SK-N-SH treated with all-trans-retinoic acid at 6 μM for 48 hours (cell line): ENCODE measurements around the gene IL1RL1.

Experiments used
- ATAC-seq: fragments of 200-7000 bp; cut with Tn5 transposase; 3 replicates; pipeline ENCODE4 v1.9.1; 2020; ENCODE audit warnings: mild to moderate bottlenecking, moderate library complexity
- ARNTL ChIP-seq: fragments of 450-650 bp; formaldehyde crosslinking; IDR thresholded peaks from 2 replicates; pipeline ENCODE4 v1.5.0; 2020; ENCODE audit warnings: low read depth, mild to moderate bottlenecking, moderate library complexity, borderline replicate concordance
- BACH2 ChIP-seq: fragments of 250-450 bp; sonication (Bioruptor Pico); IDR thresholded peaks from 2 replicates; pipeline ENCODE4 v1.9.0; 2021; ENCODE audit warnings: mild to moderate bottlenecking, borderline replicate concordance
- CSDC2 ChIP-seq: fragments of 250-450 bp; sonication (Bioruptor Pico); IDR thresholded peaks from 2 replicates; pipeline ENCODE4 v1.5.0; 2020; ENCODE audit warnings: mild to moderate bottlenecking, moderate library complexity
- ESRRG ChIP-seq: fragments of 250-450 bp; sonication (Bioruptor Pico); IDR thresholded peaks from 2 replicates; pipeline ENCODE4 v1.6.1; 2021; ENCODE audit warnings: mild to moderate bottlenecking
- GLIS3 ChIP-seq: fragments of 250-450 bp; sonication (Bioruptor Pico); IDR thresholded peaks from 2 replicates; pipeline ENCODE4 v1.5.0; 2020; ENCODE audit warnings: mild to moderate bottlenecking, moderate library complexity
- ISL1 ChIP-seq: fragments of 250-450 bp; sonication (Bioruptor Pico); IDR thresholded peaks from 2 replicates; pipeline ENCODE4 v2.1.2; 2022; ENCODE audit warnings: mild to moderate bottlenecking, moderate library complexity
- OSR1 ChIP-seq: fragments of 250-450 bp; sonication (Bioruptor Pico); IDR thresholded peaks from 2 replicates; pipeline ENCODE4 v1.8.0; 2022; ENCODE audit warnings: moderate library complexity, mild to moderate bottlenecking, inconsistent platforms
- PPARA ChIP-seq: fragments of 250-450 bp; sonication (Bioruptor Pico); IDR thresholded peaks from 2 replicates; pipeline ENCODE4 v1.5.0; 2020; ENCODE audit warnings: mild to moderate bottlenecking, borderline replicate concordance
- RARB ChIP-seq: fragments of 250-450 bp; sonication (Bioruptor Pico); IDR thresholded peaks from 2 replicates; pipeline ENCODE4 v1.8.0; 2021; ENCODE audit warnings: mild to moderate bottlenecking, moderate library complexity
- SNAI2 ChIP-seq: fragments of 250-450 bp; sonication (Bioruptor Pico); IDR thresholded peaks from 2 replicates; pipeline ENCODE4 v1.5.0; 2020; ENCODE audit warnings: mild to moderate bottlenecking, moderate library complexity
- TCF4 ChIP-seq: fragments of 250-450 bp; sonication (Bioruptor Pico); IDR thresholded peaks from 2 replicates; pipeline ENCODE4 v1.8.0; 2021; ENCODE audit warnings: mild to moderate bottlenecking, moderate library complexity, borderline replicate concordance
- ZC3H10 ChIP-seq: fragments of 250-450 bp; sonication (Bioruptor Pico); IDR thresholded peaks from 2 replicates; pipeline ENCODE4 v1.5.1; 2021; ENCODE audit warnings: mild to moderate bottlenecking, moderate library complexity
- ZFP3 ChIP-seq: fragments of 250-450 bp; sonication (Bioruptor Pico); IDR thresholded peaks from 2 replicates; pipeline ENCODE4 v1.5.0; 2020; ENCODE audit warnings: mild to moderate bottlenecking, moderate library complexity
- ZFP30 ChIP-seq: fragments of 450-650 bp; formaldehyde crosslinking; IDR thresholded peaks from 2 replicates; pipeline ENCODE4 v1.5.0; 2022; ENCODE audit warnings: mild to moderate bottlenecking, moderate library complexity
- ZNF565 ChIP-seq: fragments of 450-650 bp; formaldehyde crosslinking; conservative IDR thresholded peaks from 2 replicates; pipeline ENCODE4 v1.5.0; 2020; ENCODE audit warnings: low read depth, mild to moderate bottlenecking, moderate library complexity
- ZNF8 ChIP-seq: fragments of 450-650 bp; formaldehyde crosslinking; IDR thresholded peaks from 2 replicates; pipeline ENCODE4 v1.5.0; 2020; ENCODE audit warnings: mild to moderate bottlenecking, moderate library complexity
- TF ChIP-seq, protein P1 (sequence below): fragments of 250-450 bp; sonication (Bioruptor Pico); IDR thresholded peaks from 2 replicates; pipeline ENCODE4 v1.5.1; 2020; ENCODE audit warnings: low read depth, mild to moderate bottlenecking, moderate library complexity
- TF ChIP-seq, protein P2 (sequence below): fragments of 250-450 bp; sonication (Bioruptor Pico); IDR thresholded peaks from 2 replicates; pipeline ENCODE4 v1.5.1; 2021; ENCODE audit warnings: mild to moderate bottlenecking, moderate library complexity
- TF ChIP-seq, protein P3 (sequence below): fragments of 250-450 bp; sonication (Bioruptor Pico); IDR thresholded peaks from 2 replicates; pipeline ENCODE4 v1.8.0; 2021; ENCODE audit warnings: low read depth, mild to moderate bottlenecking, moderate library complexity, borderline replicate concordance
- TF ChIP-seq, protein P4 (sequence below): fragments of 250-450 bp; sonication (Bioruptor Pico); IDR thresholded peaks from 2 replicates; pipeline ENCODE4 v1.5.0; 2020; ENCODE audit warnings: mild to moderate bottlenecking, moderate library complexity
- TF ChIP-seq, protein P5 (sequence below): fragments of 250-450 bp; sonication (Bioruptor Pico); IDR thresholded peaks from 2 replicates; pipeline ENCODE4 v1.8.0; 2020; ENCODE audit warnings: mild to moderate bottlenecking, moderate library complexity, borderline replicate concordance

Gene IL1RL1

GRCh38 chr2:102264952-102265351 is 46.4 kb upstream of the IL1RL1 start:
- TF ChIP-seq, protein P1, sequence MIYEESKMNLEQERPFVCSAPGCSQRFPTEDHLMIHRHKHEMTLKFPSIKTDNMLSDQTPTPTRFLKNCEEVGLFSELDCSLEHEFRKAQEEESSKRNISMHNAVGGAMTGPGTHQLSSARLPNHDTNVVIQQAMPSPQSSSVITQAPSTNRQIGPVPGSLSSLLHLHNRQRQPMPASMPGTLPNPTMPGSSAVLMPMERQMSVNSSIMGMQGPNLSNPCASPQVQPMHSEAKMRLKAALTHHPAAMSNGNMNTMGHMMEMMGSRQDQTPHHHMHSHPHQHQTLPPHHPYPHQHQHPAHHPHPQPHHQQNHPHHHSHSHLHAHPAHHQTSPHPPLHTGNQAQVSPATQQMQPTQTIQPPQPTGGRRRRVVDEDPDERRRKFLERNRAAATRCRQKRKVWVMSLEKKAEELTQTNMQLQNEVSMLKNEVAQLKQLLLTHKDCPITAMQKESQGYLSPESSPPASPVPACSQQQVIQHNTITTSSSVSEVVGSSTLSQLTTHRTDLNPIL (CRISPR knock-in tag): no peak
- TF ChIP-seq GLIS3 (no peak), ZC3H10 (no peak), OSR1 (CRISPR knock-in tag) (no peak), ZFP3 (CRISPR knock-in tag) (no peak), SNAI2 (CRISPR knock-in tag) (no peak), CSDC2 (CRISPR knock-in tag) (no peak), TCF4 (CRISPR knock-in tag) (no peak), PPARA (CRISPR knock-in tag) (no peak), RARB (CRISPR knock-in tag) (no peak), ISL1 (CRISPR knock-in tag) (no peak), ZNF8 (CRISPR knock-in tag) (no peak), ZNF565 (CRISPR knock-in tag) (no peak)
- TF ChIP-seq, protein P2, sequence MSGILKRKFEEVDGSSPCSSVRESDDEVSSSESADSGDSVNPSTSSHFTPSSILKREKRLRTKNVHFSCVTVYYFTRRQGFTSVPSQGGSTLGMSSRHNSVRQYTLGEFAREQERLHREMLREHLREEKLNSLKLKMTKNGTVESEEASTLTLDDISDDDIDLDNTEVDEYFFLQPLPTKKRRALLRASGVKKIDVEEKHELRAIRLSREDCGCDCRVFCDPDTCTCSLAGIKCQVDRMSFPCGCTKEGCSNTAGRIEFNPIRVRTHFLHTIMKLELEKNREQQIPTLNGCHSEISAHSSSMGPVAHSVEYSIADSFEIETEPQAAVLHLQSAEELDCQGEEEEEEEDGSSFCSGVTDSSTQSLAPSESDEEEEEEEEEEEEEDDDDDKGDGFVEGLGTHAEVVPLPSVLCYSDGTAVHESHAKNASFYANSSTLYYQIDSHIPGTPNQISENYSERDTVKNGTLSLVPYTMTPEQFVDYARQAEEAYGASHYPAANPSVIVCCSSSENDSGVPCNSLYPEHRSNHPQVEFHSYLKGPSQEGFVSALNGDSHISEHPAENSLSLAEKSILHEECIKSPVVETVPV (CRISPR knock-in tag): no peak
- TF ChIP-seq, protein P3, sequence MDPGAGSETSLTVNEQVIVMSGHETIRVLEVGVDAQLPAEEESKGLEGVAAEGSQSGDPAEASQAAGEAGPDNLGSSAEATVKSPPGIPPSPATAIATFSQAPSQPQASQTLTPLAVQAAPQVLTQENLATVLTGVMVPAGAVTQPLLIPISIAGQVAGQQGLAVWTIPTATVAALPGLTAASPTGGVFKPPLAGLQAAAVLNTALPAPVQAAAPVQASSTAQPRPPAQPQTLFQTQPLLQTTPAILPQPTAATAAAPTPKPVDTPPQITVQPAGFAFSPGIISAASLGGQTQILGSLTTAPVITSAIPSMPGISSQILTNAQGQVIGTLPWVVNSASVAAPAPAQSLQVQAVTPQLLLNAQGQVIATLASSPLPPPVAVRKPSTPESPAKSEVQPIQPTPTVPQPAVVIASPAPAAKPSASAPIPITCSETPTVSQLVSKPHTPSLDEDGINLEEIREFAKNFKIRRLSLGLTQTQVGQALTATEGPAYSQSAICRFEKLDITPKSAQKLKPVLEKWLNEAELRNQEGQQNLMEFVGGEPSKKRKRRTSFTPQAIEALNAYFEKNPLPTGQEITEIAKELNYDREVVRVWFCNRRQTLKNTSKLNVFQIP (CRISPR knock-in tag): no peak
- no peak for ATAC-seq

- ATAC-seq: no peak
These were observed 45.2 kb upstream of the IL1RL1 start for GRCh38 chr2:102266204-102266603.

DNA sequence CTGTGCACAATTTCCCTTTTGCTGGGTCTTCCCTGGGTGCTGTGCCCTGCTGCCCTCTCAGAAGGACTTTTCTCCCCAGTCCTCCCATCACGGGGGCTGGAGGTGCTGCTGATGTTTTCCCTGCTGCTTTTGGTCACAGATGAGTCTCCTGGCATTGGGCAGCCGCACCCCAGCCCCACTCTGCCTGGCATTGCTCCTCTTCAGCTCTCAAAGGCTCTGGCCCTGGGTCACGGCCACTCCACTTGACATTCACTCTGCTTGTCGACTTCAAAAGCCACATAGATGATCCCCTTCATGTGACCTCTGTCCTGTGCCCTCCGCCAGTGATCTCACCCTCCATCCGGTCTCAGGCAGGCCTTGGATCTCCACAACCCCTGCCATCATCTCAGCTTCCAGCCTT is 43.6 kb upstream of the IL1RL1 start:
- no peak for ATAC-seq
- no peak for TF ChIP-seq TCF4 (CRISPR knock-in tag)
- no peak for TF ChIP-seq ZNF8 (CRISPR knock-in tag)
- no peak for TF ChIP-seq ZFP30
- no peak for TF ChIP-seq CSDC2 (CRISPR knock-in tag)
- TF ChIP-seq, protein P4, sequence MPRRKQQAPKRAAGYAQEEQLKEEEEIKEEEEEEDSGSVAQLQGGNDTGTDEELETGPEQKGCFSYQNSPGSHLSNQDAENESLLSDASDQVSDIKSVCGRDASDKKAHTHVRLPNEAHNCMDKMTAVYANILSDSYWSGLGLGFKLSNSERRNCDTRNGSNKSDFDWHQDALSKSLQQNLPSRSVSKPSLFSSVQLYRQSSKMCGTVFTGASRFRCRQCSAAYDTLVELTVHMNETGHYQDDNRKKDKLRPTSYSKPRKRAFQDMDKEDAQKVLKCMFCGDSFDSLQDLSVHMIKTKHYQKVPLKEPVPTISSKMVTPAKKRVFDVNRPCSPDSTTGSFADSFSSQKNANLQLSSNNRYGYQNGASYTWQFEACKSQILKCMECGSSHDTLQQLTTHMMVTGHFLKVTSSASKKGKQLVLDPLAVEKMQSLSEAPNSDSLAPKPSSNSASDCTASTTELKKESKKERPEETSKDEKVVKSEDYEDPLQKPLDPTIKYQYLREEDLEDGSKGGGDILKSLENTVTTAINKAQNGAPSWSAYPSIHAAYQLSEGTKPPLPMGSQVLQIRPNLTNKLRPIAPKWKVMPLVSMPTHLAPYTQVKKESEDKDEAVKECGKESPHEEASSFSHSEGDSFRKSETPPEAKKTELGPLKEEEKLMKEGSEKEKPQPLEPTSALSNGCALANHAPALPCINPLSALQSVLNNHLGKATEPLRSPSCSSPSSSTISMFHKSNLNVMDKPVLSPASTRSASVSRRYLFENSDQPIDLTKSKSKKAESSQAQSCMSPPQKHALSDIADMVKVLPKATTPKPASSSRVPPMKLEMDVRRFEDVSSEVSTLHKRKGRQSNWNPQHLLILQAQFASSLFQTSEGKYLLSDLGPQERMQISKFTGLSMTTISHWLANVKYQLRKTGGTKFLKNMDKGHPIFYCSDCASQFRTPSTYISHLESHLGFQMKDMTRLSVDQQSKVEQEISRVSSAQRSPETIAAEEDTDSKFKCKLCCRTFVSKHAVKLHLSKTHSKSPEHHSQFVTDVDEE (CRISPR knock-in tag): no peak
- TF ChIP-seq RARB (CRISPR knock-in tag): no peak
- TF ChIP-seq, protein P5, sequence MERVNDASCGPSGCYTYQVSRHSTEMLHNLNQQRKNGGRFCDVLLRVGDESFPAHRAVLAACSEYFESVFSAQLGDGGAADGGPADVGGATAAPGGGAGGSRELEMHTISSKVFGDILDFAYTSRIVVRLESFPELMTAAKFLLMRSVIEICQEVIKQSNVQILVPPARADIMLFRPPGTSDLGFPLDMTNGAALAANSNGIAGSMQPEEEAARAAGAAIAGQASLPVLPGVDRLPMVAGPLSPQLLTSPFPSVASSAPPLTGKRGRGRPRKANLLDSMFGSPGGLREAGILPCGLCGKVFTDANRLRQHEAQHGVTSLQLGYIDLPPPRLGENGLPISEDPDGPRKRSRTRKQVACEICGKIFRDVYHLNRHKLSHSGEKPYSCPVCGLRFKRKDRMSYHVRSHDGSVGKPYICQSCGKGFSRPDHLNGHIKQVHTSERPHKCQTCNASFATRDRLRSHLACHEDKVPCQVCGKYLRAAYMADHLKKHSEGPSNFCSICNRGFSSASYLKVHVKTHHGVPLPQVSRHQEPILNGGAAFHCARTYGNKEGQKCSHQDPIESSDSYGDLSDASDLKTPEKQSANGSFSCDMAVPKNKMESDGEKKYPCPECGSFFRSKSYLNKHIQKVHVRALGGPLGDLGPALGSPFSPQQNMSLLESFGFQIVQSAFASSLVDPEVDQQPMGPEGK (CRISPR knock-in tag): no peak

More at GRCh38 chr2:102266204-102266603, 45.2 kb upstream of the IL1RL1 start:
- no peak for TF ChIP-seq ZFP3 (CRISPR knock-in tag)
- TF ChIP-seq BACH2: no peak
- TF ChIP-seq ZC3H10: no peak
- no peak for TF ChIP-seq ARNTL
- TF ChIP-seq, protein P5 (CRISPR knock-in tag): no peak
- no peak for TF ChIP-seq OSR1 (CRISPR knock-in tag)
- no peak for TF ChIP-seq TCF4 (CRISPR knock-in tag)
- no peak for TF ChIP-seq ESRRG
- no peak for TF ChIP-seq ISL1 (CRISPR knock-in tag)
- no peak for TF ChIP-seq ZFP30
- TF ChIP-seq, protein P4 (CRISPR knock-in tag): no peak
- no peak for TF ChIP-seq PPARA (CRISPR knock-in tag)
- TF ChIP-seq ZNF565 (CRISPR knock-in tag): no peak
- TF ChIP-seq ZNF8 (CRISPR knock-in tag): no peak
- no peak for TF ChIP-seq CSDC2 (CRISPR knock-in tag)
